NCI-H1105 (cell line): ENCODE data around the gene OR1F1.
"Not testable (repeated sequence)": the region's sequence is repeated elsewhere in the genome, so short reads cannot be mapped to it uniquely, and the experiment has no call there.

ENCODE experiments used
- DNase-seq: peaks from one replicate; lab custom pipeline; 2025; lab: John Stamatoyannopoulos, UW

Gene OR1F1

DNA sequence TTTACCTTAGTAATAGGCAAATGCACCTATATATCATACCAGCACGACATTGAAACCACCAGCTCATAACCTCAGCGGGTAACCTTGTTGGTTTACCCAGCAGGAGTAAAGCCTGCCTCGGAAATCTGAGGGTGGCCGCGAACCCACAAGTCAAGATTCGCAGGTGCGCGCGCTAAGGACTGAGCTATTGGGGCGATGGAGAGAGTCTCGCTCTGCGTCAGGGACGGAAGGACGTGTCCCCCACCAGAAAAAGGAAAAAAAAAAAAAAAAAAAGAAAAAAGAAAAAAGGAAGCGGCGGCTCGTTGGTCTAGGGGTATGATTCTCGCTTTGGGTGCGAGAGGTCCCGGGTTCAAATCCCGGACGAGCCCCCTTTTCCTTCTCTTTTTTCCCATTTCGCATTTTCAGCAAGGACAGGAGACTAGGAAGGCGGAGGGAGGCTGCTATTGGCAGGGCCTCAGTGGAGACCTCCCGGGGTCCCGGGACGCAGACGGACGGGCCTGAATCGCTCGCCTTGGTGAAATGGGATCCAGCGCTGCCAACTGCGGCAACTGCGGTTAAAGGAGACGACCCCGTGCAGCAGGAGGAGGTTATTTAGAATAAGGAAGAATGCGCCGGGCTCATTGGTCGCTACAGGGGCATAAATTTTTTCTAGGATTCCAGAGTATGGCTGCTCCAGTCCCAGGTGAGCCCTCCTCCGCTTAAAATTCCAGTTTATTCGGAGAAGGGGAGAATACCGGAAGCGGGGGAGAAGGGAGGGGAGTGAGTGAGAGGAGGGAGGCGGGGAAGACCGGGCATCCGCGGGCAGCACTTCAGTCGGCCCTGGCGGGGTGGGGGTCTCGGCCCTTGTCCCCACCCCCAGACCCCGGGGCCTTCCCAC is at the start of gene OR1F1:
OR1F1 (plus strand) TSS at position 407 of the 877 bp plus-strand sequence.
- DNase-seq, result peak; percentile 48

- DNase-seq, result no peak
These were observed 49.7 kb upstream of the OR1F1 start for GRCh38 chr16:3138342-3138741.

DNA sequence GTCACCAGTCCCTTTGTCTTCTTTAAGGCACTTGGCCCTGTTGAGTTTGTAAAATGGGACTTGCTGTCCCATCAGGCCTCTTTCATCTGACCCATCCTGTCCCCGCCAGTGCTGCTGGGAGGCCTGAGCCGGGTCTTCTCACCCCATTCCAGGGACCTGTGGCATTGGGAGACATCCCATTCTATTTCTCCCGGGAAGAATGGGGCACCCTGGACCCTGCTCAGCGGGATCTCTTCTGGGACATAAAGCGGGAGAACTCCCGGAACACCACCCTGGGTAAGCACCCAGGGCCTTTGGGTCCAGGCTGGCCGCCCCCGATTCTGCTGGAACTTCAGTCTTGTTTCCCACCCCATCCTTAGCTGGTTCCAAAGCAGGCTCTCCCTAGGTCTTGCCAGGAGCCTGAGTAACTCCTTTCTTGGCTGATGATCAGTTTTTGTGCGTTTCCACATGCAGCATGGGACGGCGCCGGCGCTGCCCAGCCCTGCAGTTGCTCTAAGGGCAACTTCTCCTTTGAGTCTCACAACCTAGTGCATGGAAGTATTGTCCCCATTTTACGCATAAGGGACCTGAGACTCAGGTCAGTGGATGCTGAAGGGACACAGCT is 49.1 kb upstream of the OR1F1 start:
- no peak for DNase-seq

- not testable (repeated sequence) for DNase-seq
These were observed 48.4 kb upstream of the OR1F1 start for GRCh38 chr16:3139561-3139960.

DNA sequence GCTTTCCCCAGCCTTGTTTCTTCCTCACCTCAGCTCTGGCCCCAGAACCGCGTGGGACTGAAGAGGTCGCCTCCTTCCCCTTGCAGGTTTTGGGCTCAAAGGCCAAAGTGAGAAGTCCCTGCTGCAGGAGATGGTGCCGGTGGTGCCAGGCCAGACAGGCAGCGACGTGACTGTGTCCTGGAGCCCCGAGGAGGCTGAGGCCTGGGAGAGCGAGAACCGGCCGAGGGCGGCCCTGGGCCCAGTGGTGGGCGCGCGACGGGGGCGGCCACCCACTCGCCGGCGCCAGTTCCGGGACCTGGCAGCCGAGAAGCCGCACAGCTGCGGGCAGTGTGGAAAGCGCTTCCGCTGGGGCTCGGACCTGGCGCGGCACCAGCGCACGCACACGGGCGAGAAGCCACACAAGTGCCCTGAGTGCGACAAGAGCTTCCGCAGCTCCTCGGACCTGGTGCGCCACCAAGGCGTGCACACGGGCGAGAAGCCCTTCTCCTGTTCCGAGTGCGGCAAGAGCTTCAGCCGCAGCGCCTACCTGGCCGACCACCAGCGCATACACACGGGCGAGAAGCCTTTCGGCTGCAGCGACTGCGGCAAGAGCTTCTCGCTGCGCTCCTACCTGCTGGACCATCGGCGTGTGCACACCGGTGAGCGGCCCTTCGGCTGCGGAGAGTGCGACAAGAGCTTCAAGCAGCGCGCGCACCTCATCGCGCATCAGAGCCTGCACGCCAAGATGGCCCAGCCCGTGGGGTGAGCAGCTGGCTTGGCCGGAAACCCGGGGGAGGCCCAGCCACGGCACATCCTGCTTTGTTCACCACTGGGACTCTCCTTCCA is 47.2 kb upstream of the OR1F1 start:
- no peak for DNase-seq

DNA sequence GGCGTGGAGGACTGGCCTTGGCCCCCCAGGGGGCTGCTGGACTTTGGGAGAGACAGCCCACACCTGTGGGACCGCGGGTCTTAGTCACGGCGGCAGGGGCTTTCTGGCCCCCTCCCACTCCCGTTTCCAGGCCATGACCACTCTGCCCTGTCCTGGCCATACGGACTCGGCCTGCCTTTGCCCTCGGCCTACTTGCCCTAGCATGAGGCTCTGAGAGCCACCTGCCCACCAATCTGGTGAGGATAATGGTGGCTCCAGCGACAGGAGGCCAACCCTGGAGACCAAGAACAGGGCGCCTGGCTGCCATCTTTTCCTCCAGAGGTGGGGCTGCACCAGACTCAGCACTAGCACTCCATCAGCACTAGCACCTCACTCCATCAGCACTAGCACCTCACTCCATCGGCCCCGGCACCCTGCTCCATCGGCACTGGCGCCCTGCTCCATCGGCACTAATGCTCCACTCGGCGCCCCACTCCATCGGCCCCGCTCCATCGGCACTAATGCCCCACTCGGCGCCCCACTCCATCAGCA is 46.2 kb upstream of the OR1F1 start:
- DNase-seq, result no peak

DNA sequence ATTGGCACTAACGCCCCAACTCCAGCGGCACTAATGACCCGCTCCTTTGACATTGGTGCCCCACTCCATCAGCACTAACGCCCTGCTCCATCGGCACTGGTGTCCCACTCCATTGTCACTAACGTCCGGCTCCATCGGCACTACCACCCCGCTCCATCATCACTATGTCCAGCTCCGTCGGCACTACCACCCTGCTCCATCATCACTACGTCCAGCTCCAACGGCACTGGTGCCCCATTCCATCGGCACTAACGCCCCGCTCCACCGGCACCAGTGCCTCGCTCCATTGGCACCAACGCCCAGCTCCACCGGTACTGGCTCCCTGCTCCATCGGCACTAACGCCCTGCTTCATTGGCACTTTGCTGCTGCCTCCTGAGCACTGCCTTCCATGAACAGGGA is 45.7 kb upstream of the OR1F1 start:
- DNase-seq, result no peak

DNA sequence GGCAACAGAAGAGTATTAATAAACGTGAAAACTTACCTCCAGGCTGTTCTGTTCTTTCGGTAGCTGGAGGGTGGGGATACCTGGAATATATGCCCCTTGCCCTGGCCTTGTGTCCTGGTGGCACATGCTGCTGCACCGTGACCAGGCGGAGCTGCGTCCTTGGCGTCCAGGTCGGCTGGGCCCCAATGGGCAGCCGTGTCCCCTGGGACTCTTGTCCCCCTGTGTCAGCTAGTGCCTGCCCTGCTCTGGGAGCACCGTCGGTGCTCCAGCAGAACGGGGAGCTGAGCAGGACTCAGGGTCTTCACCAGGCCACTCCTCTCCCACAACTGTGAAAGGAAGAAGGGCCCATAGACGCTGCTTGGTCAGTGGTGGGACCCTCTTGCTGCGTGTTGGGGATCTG is 45.2 kb upstream of the OR1F1 start:
- DNase-seq, result no peak

DNA sequence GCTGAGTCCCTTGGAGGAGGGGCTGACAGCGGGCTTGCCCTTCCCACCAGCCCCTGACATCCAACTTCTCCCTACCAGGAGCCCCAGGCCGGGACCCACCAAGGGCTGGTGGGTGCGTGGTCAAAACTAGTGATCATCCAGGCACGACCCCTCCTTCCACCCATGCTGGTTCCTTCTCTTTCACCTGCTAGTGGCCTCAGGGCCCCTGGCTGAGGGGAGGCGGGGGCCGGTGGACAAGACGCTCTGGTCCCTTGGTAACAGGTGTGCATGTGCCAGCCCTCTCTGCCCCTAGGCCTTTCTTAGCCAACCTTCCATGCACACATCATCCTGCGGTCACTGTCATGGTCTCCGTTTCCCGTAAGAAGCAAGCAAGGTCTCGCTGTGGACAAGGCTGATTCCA is 44.8 kb upstream of the OR1F1 start:
- DNase-seq, result no peak

GRCh38 chr16:3143598-3144320 is 44.2 kb upstream of the OR1F1 start:
- DNase-seq, result no peak

- no peak for DNase-seq
These were observed 43.6 kb upstream of the OR1F1 start for GRCh38 chr16:3144321-3144983.

DNA sequence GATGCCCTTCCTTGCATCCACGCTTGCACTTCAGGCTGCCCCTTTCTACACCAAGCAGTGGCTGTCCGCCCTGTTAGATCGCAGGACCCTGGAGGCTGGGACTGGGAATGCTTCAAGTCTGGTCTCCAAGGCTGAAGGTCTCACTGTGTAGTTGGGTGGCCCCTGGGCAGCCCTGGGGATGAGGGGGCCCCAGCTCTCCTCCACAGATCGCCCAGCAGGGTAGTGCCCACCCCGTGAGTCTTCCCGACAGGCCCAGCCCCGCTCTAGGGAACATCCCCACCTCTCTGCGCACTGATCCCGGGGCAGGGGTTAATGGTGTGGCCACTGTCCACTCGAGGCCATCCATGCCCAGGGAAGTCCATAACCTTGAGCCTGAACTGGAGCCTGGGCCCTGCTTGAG is 42.9 kb upstream of the OR1F1 start:
- no peak for DNase-seq

GRCh38 chr16:3145660-3146059 is 42.3 kb upstream of the OR1F1 start:
- DNase-seq, result no peak

DNA sequence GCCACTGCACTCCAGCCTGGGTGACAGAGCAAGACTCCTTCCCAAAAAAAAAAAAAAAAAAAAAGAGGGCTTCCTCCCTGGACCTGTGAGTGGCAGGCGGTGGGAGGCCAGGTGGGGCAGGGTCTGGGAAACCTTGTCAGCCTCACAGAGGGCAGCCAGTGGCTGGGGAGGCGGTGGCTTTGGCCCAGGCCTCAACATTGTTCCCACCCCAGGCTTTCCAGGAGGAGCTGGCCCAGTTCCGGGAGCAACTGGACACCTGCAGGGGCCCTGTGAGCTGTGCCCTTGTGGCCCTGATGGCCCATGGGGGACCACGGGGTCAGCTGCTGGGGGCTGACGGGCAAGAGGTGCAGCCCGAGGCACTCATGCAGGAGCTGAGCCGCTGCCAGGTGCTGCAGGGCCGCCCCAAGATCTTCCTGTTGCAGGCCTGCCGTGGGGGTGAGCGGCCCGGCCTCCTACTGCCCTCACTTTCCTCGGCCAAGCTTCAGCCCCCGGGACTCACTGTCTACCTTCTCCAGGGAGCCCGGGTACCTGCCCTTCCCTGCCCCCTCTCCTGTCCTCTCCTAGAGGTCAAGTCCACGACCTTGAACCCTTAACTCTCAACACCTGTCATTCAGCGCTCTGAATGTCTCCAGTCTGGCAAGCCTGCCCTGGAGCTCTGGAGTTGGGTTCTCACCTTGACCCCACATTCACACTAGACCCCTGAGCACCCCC is 40.8 kb upstream of the OR1F1 start:
- no peak for DNase-seq

- no peak for DNase-seq
These were observed 40.3 kb upstream of the OR1F1 start for GRCh38 chr16:3147757-3148104.

DNA sequence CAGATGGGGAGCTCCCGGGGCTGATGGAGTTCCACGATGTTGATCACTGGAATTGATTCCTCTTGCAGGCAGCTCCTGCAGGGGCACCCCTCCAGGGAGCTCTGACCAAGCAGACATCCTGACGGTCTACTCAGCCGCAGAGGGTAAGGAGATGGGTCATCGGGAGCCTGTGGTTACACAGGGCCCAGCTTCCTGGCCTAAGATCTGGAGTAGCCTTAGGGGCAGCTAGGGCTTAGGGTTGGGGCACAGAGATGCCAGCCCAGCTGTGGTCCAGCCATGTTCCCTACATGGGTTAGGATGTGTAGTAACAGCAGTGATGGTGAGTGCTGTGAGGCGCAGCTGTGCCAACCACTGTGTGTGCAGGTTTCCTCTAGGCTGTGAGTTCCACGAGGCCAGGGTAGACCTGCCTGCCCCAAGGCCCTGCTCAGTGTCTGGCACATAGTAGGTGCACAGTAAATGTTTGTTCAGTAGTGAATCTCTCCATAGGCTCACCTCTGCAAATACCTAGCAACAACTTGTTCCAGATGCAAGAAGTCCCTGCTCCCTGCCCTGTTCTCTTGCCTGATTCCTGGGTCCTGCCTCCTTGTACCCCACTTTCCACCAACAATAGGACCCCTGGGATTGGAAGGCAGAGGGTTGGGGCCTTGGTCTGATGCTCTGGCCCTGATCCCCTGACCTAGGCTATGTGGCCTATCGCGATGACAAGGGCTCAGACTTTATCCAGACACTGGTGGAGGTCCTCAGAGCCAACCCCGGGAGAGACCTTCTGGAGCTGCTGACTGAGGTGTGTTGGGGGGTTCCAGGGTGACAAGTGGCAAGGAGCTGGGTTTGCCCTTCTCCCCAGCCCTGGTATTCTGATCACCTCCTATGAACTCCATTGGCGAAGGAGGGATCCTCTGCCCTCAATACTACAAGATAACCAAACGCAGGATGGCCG is 39.5 kb upstream of the OR1F1 start:
- no peak for DNase-seq

- DNase-seq, result no peak
These were observed 38.8 kb upstream of the OR1F1 start for GRCh38 chr16:3149193-3149530.

DNA sequence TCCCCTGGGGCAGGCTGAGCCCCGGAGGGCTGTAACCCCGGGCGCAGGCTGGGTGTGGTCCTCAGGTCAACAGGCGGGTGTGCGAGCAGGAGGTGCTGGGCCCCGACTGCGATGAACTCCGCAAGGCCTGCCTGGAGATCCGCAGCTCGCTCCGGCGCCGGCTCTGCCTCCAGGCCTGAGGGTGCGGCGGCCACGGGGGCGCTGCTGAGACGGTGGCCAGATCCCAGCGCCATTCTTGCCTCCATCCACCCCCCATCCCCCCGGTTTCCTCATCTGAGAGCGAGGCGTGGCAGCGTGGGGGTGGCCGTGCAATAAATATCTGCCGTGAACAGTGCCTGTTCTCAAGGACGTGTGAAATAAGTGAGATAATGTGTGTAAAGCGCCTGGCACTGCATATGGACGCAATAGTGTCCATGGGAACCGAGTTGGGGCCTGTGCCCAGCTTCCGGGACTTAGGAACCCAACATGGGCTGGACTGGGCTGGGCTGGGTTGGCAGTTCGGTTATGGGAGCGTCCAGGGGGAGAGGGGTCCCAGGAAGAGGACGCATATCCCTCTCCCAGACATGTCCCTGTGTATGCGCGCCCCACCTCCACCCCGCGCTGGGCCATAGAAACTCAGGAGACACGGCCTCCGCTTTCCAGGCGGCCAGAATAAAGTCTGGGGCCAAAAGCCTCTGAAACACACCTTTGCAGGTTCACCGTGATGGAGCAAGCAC is 38.2 kb upstream of the OR1F1 start:
- DNase-seq, result no peak
